ENCODE data around the gene KANSL1. TPM values are rescaled to one million over a fixed set of nuclear protein-coding genes. Genes with fewer than 3 reads are reported as not detected.

KANSL1 gene
- total RNA-seq, 3 donors from 2014 or later: 59.5 to 142 (median 111) TPM

Other genes with a start within 250 kb of the KANSL1 start
- gene STH, start 194.2 kb downstream of the KANSL1 start, total RNA-seq: not detected
- gene LRRC37A, start 101.7 kb upstream of the KANSL1 start, total RNA-seq: 1 to 10 TPM; 1.4 to 7.8 (median 4.3) TPM
- 10 to 100 TPM in 1 of 3 donors, 1 to 10 TPM in 2; 8.2 to 11.8 (median 9.8) TPM for gene ARL17B, start 168.3 kb upstream of the KANSL1 start, total RNA-seq